Activated CD4-positive, CD25-positive, alpha-beta regulatory T cell treated with anti-CD3 and anti-CD28 coated beads, Interleukin-2, amount 50 U/mL, for 16 hours (primary cell): ENCODE data around the gene MAPRE3.

Experiments
- DNase-seq: peaks from one replicate; pipeline ENCODE4 v3.0.0-alpha.2; 2020; ENCODE audit warnings: low read depth, low spot score

Gene MAPRE3

GRCh38 chr2:27039426-27039825 is 69.0 kb downstream of the MAPRE3 start:
- no peak for DNase-seq

GRCh38 chr2:27039871-27040270 is 69.4 kb downstream of the MAPRE3 start:
- no peak for DNase-seq

GRCh38 chr2:27040282-27040681 is 69.8 kb downstream of the MAPRE3 start:
- DNase-seq, result no peak

GRCh38 chr2:27041752-27042151 is 71.3 kb downstream of the MAPRE3 start:
- DNase-seq, result no peak

GRCh38 chr2:27042159-27042661 is 71.8 kb downstream of the MAPRE3 start:
- no peak for DNase-seq

- DNase-seq, result no peak
Observed at GRCh38 chr2:27042985-27043634, 72.7 kb downstream of the MAPRE3 start.

GRCh38 chr2:27049422-27050280 is 79.2 kb downstream of the MAPRE3 start:
- peak; percentile 23 for DNase-seq

GRCh38 chr2:27050281-27050995 is 80.0 kb downstream of the MAPRE3 start:
- DNase-seq, result peak; percentile 80

GRCh38 chr2:27050996-27051901 is 80.8 kb downstream of the MAPRE3 start, which contains the start of gene AGBL5:
AGBL5 (plus strand) TSS chr2:27051668; CDS start chr2:27052959, 1,291 bp downstream.
- peak; percentile 90 for DNase-seq

GRCh38 chr2:27051902-27052645 is 81.6 kb downstream of the MAPRE3 start:
- peak; percentile 17 for DNase-seq

GRCh38 chr2:27053321-27053720 is 82.9 kb downstream of the MAPRE3 start:
- DNase-seq, result no peak

- DNase-seq, result no peak
Observed at GRCh38 chr2:27053776-27054175, 83.3 kb downstream of the MAPRE3 start.

GRCh38 chr2:27054721-27055120 is 84.3 kb downstream of the MAPRE3 start:
- no peak for DNase-seq

GRCh38 chr2:27057184-27057583 is 86.7 kb downstream of the MAPRE3 start:
- no peak for DNase-seq

GRCh38 chr2:27058210-27058609 is 87.8 kb downstream of the MAPRE3 start:
- DNase-seq, result no peak

- DNase-seq, result no peak
Observed at GRCh38 chr2:27059141-27059820, 88.8 kb downstream of the MAPRE3 start.

GRCh38 chr2:27060323-27060722 is 89.9 kb downstream of the MAPRE3 start:
- DNase-seq, result no peak

- no peak for DNase-seq
Observed at GRCh38 chr2:27065128-27065527, 94.7 kb downstream of the MAPRE3 start.

- DNase-seq, result no peak
Observed at GRCh38 chr2:27067385-27067784, 96.9 kb downstream of the MAPRE3 start.

- no peak for DNase-seq
Observed at GRCh38 chr2:27069436-27069835, 99.0 kb downstream of the MAPRE3 start.
